Frontal cortex (tissue), 4 donors: ENCODE measurements around the gene ABCB8. TPM values are rescaled to one million over a fixed set of nuclear protein-coding genes. Genes with fewer than 3 reads are reported as not detected.
A peak's percentile ranks its signal among the peaks of the same experiment; 100 is the strongest.

Experiments
- DNase-seq, 2 donors: peaks; one replicate each; pipeline ENCODE4 v3.0.0; 2012; ENCODE audit warnings: low spot score in 2 of 2
- FAIRE-seq: peaks from 2 replicates; lab custom pipeline; 2012; peaks lifted over from hg19 to GRCh38; lab: Jason Lieb, UNC
- total RNA-seq: library from RNA; depleted of rRNA; stranded (reverse); fragments of >200 nt; gene quantifications from one replicate; pipeline ENCODE4 v1.2.3, GENCODE V29; 2014
- donor health status: control.
- donor health status: control.
- donor health status: control.

ABCB8 gene
- total RNA-seq, 1 donor from 2014 or later: 22.8 TPM

GRCh38 chr7:151064993-151065392 lies 36.7 kb downstream of the ABCB8 start:
- no peak for FAIRE-seq

GRCh38 chr7:151065516-151065915 lies 37.3 kb downstream of the ABCB8 start:
- FAIRE-seq: no peak
- DNase-seq: no peak

More at GRCh38 chr7:151064993-151065392, 36.7 kb downstream of the ABCB8 start:
- no peak for DNase-seq

- no peak for FAIRE-seq
- DNase-seq: no peak
These were observed 38.2 kb downstream of the ABCB8 start for GRCh38 chr7:151066273-151066974.

- no peak for FAIRE-seq
These were observed 40.0 kb downstream of the ABCB8 start for GRCh38 chr7:151068069-151068773.

GRCh38 chr7:151069841-151070573 lies 41.8 kb downstream of the ABCB8 start:
- DNase-seq: no peak
- FAIRE-seq: no peak

More at GRCh38 chr7:151068069-151068773, 40.0 kb downstream of the ABCB8 start:
- DNase-seq: no peak

- DNase-seq (no peak), FAIRE-seq (no peak)
These were observed 42.3 kb downstream of the ABCB8 start for GRCh38 chr7:151070574-151070960.

- FAIRE-seq (no peak), DNase-seq (no peak)
These were observed 43.0 kb downstream of the ABCB8 start for GRCh38 chr7:151071032-151071866.

- FAIRE-seq: no peak
- no peak for DNase-seq
These were observed 45.7 kb downstream of the ABCB8 start for GRCh38 chr7:151073990-151074389.

- FAIRE-seq (no peak), DNase-seq (no peak)
These were observed 46.8 kb downstream of the ABCB8 start for GRCh38 chr7:151074817-151075661.

GRCh38 chr7:151075662-151075971 lies 47.4 kb downstream of the ABCB8 start:
- DNase-seq (no peak), FAIRE-seq (no peak)

GRCh38 chr7:151075978-151076426 lies 47.8 kb downstream of the ABCB8 start:
- no peak for FAIRE-seq
- no peak for DNase-seq

GRCh38 chr7:151076863-151077704 lies 48.8 kb downstream of the ABCB8 start:
- FAIRE-seq: no peak
- no peak for DNase-seq

- DNase-seq (no peak), FAIRE-seq (no peak)
These were observed 49.5 kb downstream of the ABCB8 start for GRCh38 chr7:151077705-151078232.

GRCh38 chr7:151078233-151079040 lies 50.2 kb downstream of the ABCB8 start:
- DNase-seq (no peak), FAIRE-seq (no peak)

GRCh38 chr7:151079199-151079910 lies 51.1 kb downstream of the ABCB8 start:
- no peak for FAIRE-seq
- no peak for DNase-seq

- peak in 1 of 2 donors; percentile 55 for DNase-seq
- no peak for FAIRE-seq
These were observed 51.8 kb downstream of the ABCB8 start for GRCh38 chr7:151080067-151080521.
